CD4-positive, CD25-positive, alpha-beta regulatory T cell (primary cell): ENCODE results near the gene PRSS38. TPM values are rescaled to one million over a fixed set of nuclear protein-coding genes. Genes with fewer than 3 reads are reported as not detected.
A peak's percentile ranks its signal among the peaks of the same experiment; 100 is the strongest.

ENCODE experiments used
- ATAC-seq, 2 donors: fragments of 150-1000 bp; cut with Tn5 transposase; one replicate each; pipeline ENCODE4 v1.10.0; 2021; ENCODE audit warnings: low read depth in 2 of 2, moderate number of reproducible peaks in 2 of 2, moderate library complexity in 1 of 2
- DNase-seq, 3 donors: peaks; one replicate each; pipeline versions ENCODE4 v3.0.0 to v3.0.0-alpha.2; 2012 to 2022; ENCODE audit warnings: mixed read lengths in 1 of 3
- H3K27ac ChIP-seq: one replicate; pipeline ENCODE4 v1.7.0; 2013; ENCODE audit warnings: mild to moderate bottlenecking, low read length; ENCODE audit not compliant: insufficient read depth, poor library complexity, severe bottlenecking
- H3K27me3 ChIP-seq: one replicate; pipeline ENCODE4 v1.7.0; 2013; ENCODE audit warnings: low read length; ENCODE audit not compliant: control insufficient read depth, insufficient read depth
- H3K36me3 ChIP-seq: one replicate; pipeline ENCODE4 v1.7.0; 2013; ENCODE audit warnings: mild to moderate bottlenecking, low read length, moderate library complexity; ENCODE audit not compliant: control insufficient read depth, insufficient read depth
- H3K4me1 ChIP-seq: 2 replicates; pipeline ENCODE4 v1.7.0; 2013; ENCODE audit warnings: mild to moderate bottlenecking, low read length; ENCODE audit not compliant: insufficient read depth, control insufficient read depth, poor library complexity, severe bottlenecking
- H3K4me3 ChIP-seq: one replicate; pipeline ENCODE4 v1.7.0; 2013; ENCODE audit warnings: low read depth, mild to moderate bottlenecking, low read length, moderate library complexity
- H3K9me3 ChIP-seq, 2 experiments: 1 replicate in 1 of 2; 2 replicates in 1 of 2; pipeline ENCODE4 v1.7.0; 2013; ENCODE audit warnings: low read length in 2 of 2, mild to moderate bottlenecking in 1 of 2, moderate library complexity in 1 of 2; ENCODE audit not compliant: control insufficient read depth in 2 of 2
- H3K27ac Mint-ChIP-seq, 3 donors: one replicate each; pipeline ENCODE4 v1.8.0; 2020 to 2022; ENCODE audit warnings: mild to moderate bottlenecking in 3 of 3, mixed read lengths in 3 of 3, moderate library complexity in 2 of 3
- H3K27me3 Mint-ChIP-seq: one replicate; pipeline ENCODE4 v1.8.0; 2022; ENCODE audit warnings: mild to moderate bottlenecking, mixed read lengths
- H3K36me3 Mint-ChIP-seq: one replicate; pipeline ENCODE4 v1.8.0; 2020; ENCODE audit warnings: mixed read lengths
- H3K4me1 Mint-ChIP-seq, 4 donors: one replicate each; pipeline ENCODE4 v1.8.0; 2020 to 2022; ENCODE audit warnings: mixed read lengths in 4 of 4, mild to moderate bottlenecking in 1 of 4
- H3K4me3 Mint-ChIP-seq, 4 donors: one replicate each; pipeline ENCODE4 v1.8.0; 2020 to 2022; ENCODE audit warnings: mild to moderate bottlenecking in 4 of 4, mixed read lengths in 4 of 4, moderate library complexity in 3 of 4
- H3K9me3 Mint-ChIP-seq, 7 donors: one replicate each; pipeline ENCODE4 v1.8.0; 2020 to 2022; ENCODE audit warnings: mixed read lengths in 7 of 7, mild to moderate bottlenecking in 3 of 7, moderate library complexity in 2 of 7
- polyA plus RNA-seq, 4 donors: library from polyadenylated mRNA; unstranded; fragments of 300-500 nt; fragmentation: Illumina TruSeq; gene quantifications; one replicate each; pipeline ENCODE4 v1.2.3, GENCODE V29; 2021
- total RNA-seq: library from RNA; stranded (reverse); gene quantifications from one replicate; pipeline ENCODE4 v1.2.3, GENCODE V29; 2022

PRSS38 gene
- total and polyA plus RNA-seq, 5 donors from 2014 or later = not detected

DNA sequence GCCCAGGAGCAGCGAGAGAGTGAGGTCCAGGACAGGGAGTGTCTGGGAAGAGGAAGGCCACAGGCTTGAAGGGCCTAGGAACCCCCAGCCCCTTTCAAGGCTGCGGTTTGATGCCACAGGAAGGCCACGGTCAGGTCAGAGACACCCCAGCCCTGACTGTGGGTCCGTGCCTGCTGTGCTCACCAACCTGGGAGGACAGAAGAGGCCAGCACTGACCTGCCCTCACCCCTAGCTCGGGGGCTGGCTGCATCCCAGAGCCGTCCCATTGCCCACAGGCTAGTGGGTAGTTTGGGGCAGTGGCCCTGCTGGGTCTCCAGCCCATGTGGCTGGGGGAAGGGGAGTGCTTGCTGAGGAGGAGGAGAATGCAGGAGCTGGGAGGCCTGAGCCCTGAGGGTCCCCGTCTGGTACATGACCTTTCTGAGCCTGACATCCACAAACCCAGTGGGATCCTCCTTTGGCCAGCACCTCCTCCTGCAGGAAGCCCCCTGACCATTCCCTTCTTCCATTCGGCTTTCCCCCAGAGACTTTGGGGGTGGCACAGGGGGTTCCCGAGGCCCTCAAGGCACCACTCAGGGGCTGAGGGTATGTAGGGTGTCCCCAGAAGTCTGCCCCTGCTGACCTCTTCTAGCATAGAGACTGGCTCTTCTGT lies 77.9 kb downstream of the PRSS38 start:
- peaks cover 0 to 7% (median 2%) of the 10 kb centered on the region in 4 donors for H3K4me1 Mint-ChIP-seq
- no peaks in the 10 kb centered on the region for H3K36me3 Mint-ChIP-seq
- H3K4me3 Mint-ChIP-seq = no peak overlapping the region
- H3K27me3 ChIP-seq = no peaks in the 10 kb centered on the region
- no peaks in the 10 kb centered on the region for H3K36me3 ChIP-seq
- H3K27ac ChIP-seq = no peak overlapping the region
- no peak for ATAC-seq
- H3K27me3 Mint-ChIP-seq = no peaks in the 10 kb centered on the region
- no peaks in the 10 kb centered on the region for H3K9me3 ChIP-seq
- no peaks in the 10 kb centered on the region for H3K9me3 Mint-ChIP-seq
- H3K27ac Mint-ChIP-seq = peak overlapping the region in 1 of 3 donors; percentile 55
- H3K4me3 ChIP-seq = no peak overlapping the region
- no peak for DNase-seq
- H3K4me1 ChIP-seq = peaks cover 4% of the 10 kb centered on the region

DNA sequence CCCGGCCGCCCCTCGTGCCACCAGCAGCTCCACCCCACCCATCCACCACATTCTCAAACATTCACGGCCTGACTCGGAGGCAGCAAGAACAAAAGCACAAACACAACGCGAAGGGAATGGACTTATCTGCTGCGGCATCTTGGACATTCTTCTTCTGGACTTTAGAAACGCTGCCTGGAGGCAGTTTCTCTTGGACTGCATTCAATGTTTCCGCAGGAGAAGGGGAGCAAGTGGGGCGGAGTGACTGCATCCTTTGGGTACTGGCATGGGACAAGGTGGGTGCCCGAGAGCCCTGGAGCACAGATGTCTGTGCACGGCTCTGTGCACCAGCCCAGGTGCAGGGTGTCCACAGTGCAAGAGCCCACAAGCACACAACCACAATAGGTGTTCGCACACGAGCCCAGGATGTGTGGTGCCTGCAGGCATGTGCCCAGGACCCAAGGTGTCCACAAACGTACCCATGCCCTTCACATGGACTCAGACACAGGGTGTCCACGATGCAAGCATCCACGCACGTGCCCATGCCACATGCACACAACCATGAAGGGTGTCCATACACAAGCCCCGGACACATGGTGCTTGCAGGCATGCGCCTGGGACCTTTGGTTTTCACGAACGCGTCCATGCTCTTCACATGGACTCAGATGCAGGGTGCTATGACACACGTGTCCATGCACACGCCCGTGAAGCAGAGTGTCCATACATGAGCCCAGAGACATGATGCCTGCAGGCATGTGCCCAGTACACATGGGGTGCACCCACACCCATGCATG lies 78.7 kb downstream of the PRSS38 start:
- Mint-ChIP-seq H3K4me3 (no peak overlapping the region), H3K27ac (peak overlapping the region in 1 of 3 donors; percentile 55), H3K36me3 (no peaks in the 10 kb centered on the region), H3K9me3 (no peaks in the 10 kb centered on the region), H3K4me1 (peaks cover 0 to 9% (median 2%) of the 10 kb centered on the region in 4 donors), H3K27me3 (no peaks in the 10 kb centered on the region)
- H3K4me3 ChIP-seq = no peak overlapping the region
- no peaks in the 10 kb centered on the region for H3K36me3 ChIP-seq
- DNase-seq = no peak
- no peaks in the 10 kb centered on the region for H3K27me3 ChIP-seq
- peaks cover 4% of the 10 kb centered on the region for H3K4me1 ChIP-seq
- no peak for ATAC-seq
- H3K9me3 ChIP-seq = no peaks in the 10 kb centered on the region
- no peak overlapping the region for H3K27ac ChIP-seq

DNA sequence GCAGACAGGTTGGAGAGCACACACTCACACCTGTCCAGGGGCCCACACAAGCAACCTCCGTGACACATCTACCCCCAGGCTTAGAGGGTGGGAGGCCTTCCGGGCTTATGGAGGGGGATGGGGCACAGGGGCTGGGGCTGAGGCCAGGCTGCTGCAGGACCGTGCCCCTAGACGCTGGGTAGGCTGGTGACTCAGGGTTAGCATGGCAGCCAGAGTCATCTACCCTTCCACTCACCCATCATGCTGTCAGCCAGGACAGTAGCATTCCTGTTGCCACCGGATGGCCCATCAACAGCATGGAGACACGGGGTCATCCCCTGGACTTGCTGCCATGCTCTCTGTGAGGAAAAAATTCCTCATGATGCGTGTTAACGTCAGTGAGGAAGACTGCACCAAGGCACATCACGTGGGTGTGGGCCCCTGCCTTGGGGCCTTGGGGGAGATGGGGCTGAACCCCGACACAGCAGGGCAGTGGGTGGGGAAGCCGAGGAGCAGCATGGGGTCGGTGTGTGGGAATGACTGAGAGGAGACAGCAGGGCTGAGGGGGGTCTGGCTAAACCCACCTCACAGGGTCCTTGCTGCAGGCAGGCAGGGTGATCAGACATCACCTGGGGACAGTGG lies 79.5 kb downstream of the PRSS38 start:
- peaks cover 0 to 11% (median 2%) of the 10 kb centered on the region in 4 donors for H3K4me1 Mint-ChIP-seq
- Histone ChIP-seq H3K9me3 (no peaks in the 10 kb centered on the region), H3K36me3 (no peaks in the 10 kb centered on the region), H3K27me3 (no peaks in the 10 kb centered on the region), H3K4me3 (no peak overlapping the region), H3K27ac (no peak overlapping the region), H3K4me1 (peaks cover 4% of the 10 kb centered on the region)
- no peaks in the 10 kb centered on the region for H3K9me3 Mint-ChIP-seq
- ATAC-seq (no peak), DNase-seq (no peak)
- H3K4me3 Mint-ChIP-seq = no peak overlapping the region
- no peaks in the 10 kb centered on the region for H3K36me3 Mint-ChIP-seq
- H3K27me3 Mint-ChIP-seq = no peaks in the 10 kb centered on the region
- peak overlapping the region in 1 of 3 donors; percentile 44 for H3K27ac Mint-ChIP-seq

Other genes with a start within 250 kb of the PRSS38 start
- 9.7 TPM for gene JMJD4, start 80.4 kb upstream of the PRSS38 start, total RNA-seq
- gene JMJD4, start 80.4 kb upstream of the PRSS38 start, polyA plus RNA-seq = 10 to 100 TPM; 22.3 to 28.9 (median 26.8) TPM
- 26.3 TPM for gene SNAP47, start 80.2 kb upstream of the PRSS38 start, total RNA-seq
- 10 to 100 TPM; 47.0 to 60.1 (median 52.0) TPM for gene SNAP47, start 80.2 kb upstream of the PRSS38 start, polyA plus RNA-seq
- 0.20 TPM for gene WNT9A, start 132.3 kb downstream of the PRSS38 start, total RNA-seq
- gene WNT9A, start 132.3 kb downstream of the PRSS38 start, polyA plus RNA-seq = not detected
- gene WNT3A, start 191.3 kb downstream of the PRSS38 start, total RNA-seq = not detected
- not detected for gene WNT3A, start 191.3 kb downstream of the PRSS38 start, polyA plus RNA-seq